Measurements from ENCODE around the gene MGMT. TPM values are rescaled to one million over a fixed set of nuclear protein-coding genes. Genes with fewer than 3 reads are reported as not detected.

The MGMT gene
- total RNA-seq, 1 experiment from 2014 or later: 21.2 TPM

DNA sequence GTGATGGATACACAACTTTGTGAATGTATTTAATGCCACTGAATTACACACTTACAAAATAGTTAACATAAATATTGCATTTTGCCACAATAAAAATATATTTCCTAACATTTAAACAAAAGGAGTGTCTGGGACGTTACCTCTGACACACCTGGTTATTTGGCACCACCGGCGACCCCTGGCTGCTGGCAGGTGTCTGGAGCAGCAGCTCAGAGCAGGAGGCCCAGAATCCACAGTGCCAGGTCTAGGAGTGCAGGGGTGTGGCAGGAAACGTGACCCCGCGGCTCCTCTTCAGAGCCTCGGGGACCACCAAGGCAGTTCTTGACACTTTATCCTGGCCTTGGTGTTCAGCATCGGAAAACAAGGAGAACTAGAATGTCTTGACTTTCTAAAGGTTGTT is 46.3 kb downstream of the MGMT start:
- Histone ChIP-seq H3K9me2 (ENCODE audit: insufficient read depth) (no peaks in the 10 kb centered on the region), H3K4me3 (no peak overlapping the region), H2AFZ (no peak overlapping the region), H3K4me1 (replicated peaks; ENCODE audit: insufficient read depth) (no peaks in the 10 kb centered on the region), H3F3A (ENCODE audit: insufficient read depth, low read depth) (no peaks in the 10 kb centered on the region), H3K27me3 (ENCODE audit: insufficient read depth, low read depth) (no peaks in the 10 kb centered on the region), H3K36me3 (ENCODE audit: low read depth) (no peaks in the 10 kb centered on the region), H4K20me1 (ENCODE audit: insufficient read depth) (no peaks in the 10 kb centered on the region), H3K27ac (no peak overlapping the region), H3K4me2 (no peak overlapping the region), H3K79me2 (ENCODE audit: low read depth) (no peaks in the 10 kb centered on the region), H3K9me3 (ENCODE audit: insufficient read depth, low read depth) (no peaks in the 10 kb centered on the region)
- DNase-seq: no peak
- no peak for TF ChIP-seq EZH2 (IDR thresholded peaks at IDR 0.05; ENCODE audit: low read depth)
- TF ChIP-seq CTCF (conservative IDR thresholded peaks at IDR 0.05): no peak
- ChIA-PET POLR2A (ENCODE audit: unreplicated experiment) (no interaction called here), CTCF (no interaction called here)
- no TSS peak for BruUV-seq (replicated peaks)
- intact Hi-C loops (cut with micrococcal nuclease; ENCODE audit: unreplicated experiment): no loop called here

DNA sequence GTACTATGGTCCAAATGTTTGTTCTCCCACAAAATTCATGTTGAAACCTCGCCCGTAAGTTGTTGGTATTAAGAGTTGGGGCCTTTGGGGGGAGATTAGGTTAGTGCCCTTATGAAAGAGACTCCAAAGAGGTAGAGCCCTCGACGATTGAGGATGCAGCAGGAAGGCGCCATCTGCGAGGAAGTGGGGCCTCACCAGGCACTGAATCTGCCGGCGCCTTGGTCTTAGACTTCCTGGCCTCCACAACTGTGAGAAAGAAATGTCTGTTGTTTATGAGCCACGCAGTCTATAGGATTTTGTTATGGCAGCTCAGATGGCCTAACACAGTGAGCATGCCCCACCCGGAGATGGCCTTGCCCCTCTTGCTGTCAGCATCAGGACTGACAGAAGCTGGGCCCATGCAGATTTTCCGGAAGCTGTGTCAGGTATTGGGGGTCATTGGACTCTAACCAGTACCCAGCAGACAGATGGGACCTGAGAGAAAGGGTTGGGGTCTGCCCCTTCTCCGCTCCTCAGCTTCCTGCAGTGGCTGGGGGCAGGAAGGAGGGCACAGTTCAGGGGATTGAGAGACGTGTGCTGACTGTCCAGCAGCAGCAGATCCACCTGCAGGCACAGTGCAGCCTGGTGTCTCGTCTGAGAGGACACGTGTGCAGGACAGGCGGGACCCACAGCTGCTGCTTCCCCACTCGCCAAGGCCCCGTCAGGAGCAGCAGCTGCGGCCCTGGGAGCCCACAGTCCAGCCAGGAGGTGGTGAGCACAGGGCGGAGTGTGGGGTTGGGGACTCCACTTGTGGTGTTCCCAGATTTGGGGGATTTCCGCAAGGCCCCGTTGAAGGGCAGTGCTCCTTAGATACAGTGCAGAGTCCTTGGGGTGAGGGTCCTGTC is 47.8 kb downstream of the MGMT start:
- Histone ChIP-seq H3K4me1 (replicated peaks; ENCODE audit: insufficient read depth) (no peaks in the 10 kb centered on the region), H4K20me1 (ENCODE audit: insufficient read depth) (no peaks in the 10 kb centered on the region), H3K9me2 (ENCODE audit: insufficient read depth) (no peaks in the 10 kb centered on the region), H2AFZ (no peak overlapping the region), H3K27ac (no peak overlapping the region), H3K9me3 (ENCODE audit: insufficient read depth, low read depth) (no peaks in the 10 kb centered on the region), H3K36me3 (ENCODE audit: low read depth) (no peaks in the 10 kb centered on the region), H3K79me2 (ENCODE audit: low read depth) (no peaks in the 10 kb centered on the region), H3K27me3 (ENCODE audit: insufficient read depth, low read depth) (no peaks in the 10 kb centered on the region), H3K4me3 (no peak overlapping the region), H3F3A (ENCODE audit: insufficient read depth, low read depth) (no peaks in the 10 kb centered on the region), H3K4me2 (no peak overlapping the region)
- intact Hi-C loops (cut with micrococcal nuclease; ENCODE audit: unreplicated experiment): no loop called here
- TF ChIP-seq EZH2 (IDR thresholded peaks at IDR 0.05; ENCODE audit: low read depth): no peak
- no peak for TF ChIP-seq CTCF (conservative IDR thresholded peaks at IDR 0.05)
- no TSS peak for BruUV-seq (replicated peaks)
- DNase-seq: no peak
- CTCF ChIA-PET: no interaction called here
- POLR2A ChIA-PET (ENCODE audit: unreplicated experiment): no interaction called here

DNA sequence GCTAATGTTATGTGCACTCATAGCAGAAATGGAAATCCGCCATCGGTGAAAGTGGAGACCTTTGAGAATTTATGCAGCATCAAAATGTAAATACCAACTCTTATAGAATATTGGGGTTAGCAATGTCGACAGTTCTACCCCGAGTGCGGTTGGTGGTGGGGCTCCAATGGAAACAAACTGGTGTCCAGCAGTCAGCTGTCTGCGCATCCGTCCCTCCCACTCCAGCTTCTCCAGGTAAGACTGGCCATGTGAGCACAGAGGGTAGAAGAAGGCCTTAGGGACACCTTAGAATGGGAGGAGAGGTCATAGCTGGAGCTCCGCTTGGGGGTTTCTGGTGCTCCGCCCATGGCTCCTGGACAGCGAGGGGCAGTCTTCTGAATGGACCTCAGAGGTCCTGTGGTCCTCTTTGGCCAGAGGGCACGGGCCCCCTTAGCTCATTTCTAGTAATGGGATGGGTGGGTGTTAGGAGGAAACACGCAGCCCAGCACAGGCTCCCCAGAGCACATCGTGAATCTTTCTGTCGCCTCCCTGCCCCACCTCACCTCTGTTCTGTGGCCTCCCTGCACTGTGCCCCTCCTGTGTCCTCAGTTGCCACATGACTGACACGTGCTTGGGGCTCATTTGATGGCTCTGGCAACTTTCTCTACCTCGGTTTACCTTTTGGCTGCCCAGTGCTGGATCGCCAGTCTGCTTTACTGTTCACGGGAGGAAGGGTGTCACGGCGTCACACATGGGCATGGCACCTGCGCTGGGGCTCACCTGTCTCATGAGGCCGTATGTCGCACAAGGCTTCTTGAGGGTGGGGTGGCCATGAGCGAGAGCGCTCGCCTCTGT is 50.0 kb downstream of the MGMT start:
- Histone ChIP-seq H3K4me1 (replicated peaks; ENCODE audit: insufficient read depth) (no peaks in the 10 kb centered on the region), H3K4me2 (no peak overlapping the region), H3K27me3 (ENCODE audit: insufficient read depth, low read depth) (no peaks in the 10 kb centered on the region), H3K27ac (no peak overlapping the region), H2AFZ (no peak overlapping the region), H4K20me1 (ENCODE audit: insufficient read depth) (no peaks in the 10 kb centered on the region), H3F3A (ENCODE audit: insufficient read depth, low read depth) (no peaks in the 10 kb centered on the region), H3K36me3 (ENCODE audit: low read depth) (no peaks in the 10 kb centered on the region), H3K9me3 (ENCODE audit: insufficient read depth, low read depth) (no peaks in the 10 kb centered on the region), H3K79me2 (ENCODE audit: low read depth) (no peaks in the 10 kb centered on the region), H3K4me3 (no peak overlapping the region), H3K9me2 (ENCODE audit: insufficient read depth) (no peaks in the 10 kb centered on the region)
- ChIA-PET POLR2A (ENCODE audit: unreplicated experiment) (no interaction called here), CTCF (interaction anchor here (0.6 kb wide), 1 partner anchor 135 kb away, joined by 6 read pairs; no protein-coding TSS in a partner anchor)
- intact Hi-C loops (cut with micrococcal nuclease; ENCODE audit: unreplicated experiment): no loop called here
- no peak for DNase-seq
- TF ChIP-seq CTCF (conservative IDR thresholded peaks at IDR 0.05): no peak
- TF ChIP-seq EZH2 (IDR thresholded peaks at IDR 0.05; ENCODE audit: low read depth): no peak
- BruUV-seq (replicated peaks): no TSS peak

Data from PC-9 (cell line).